Measurements from ENCODE around the gene RUNX3.

- TF ChIP-seq EZH2 (IDR thresholded peaks at IDR 0.05) = no peak
- no peak for TF ChIP-seq POLR2AphosphoS5 (IDR thresholded peaks at IDR 0.05; ENCODE audit: borderline replicate concordance, low read depth, low read length)
- no peak for TF ChIP-seq FOXP2 (optimal IDR thresholded peaks at IDR 0.05; ENCODE audit: control extremely low read depth, extremely low read length, insufficient read depth)
These were observed 20.6 kb downstream of the RUNX3 start for GRCh38 chr1:24909388-24909898.
